ENCODE results near the gene SLC7A4.

GRCh38 chr22:21010426-21011113, 21.8 kb downstream of the SLC7A4 start:
- TF ChIP-seq CTCF (IDR thresholded peaks at IDR 0.05) (no peak), POLR2A (IDR thresholded peaks at IDR 0.05) (no peak)

Measured in thyroid gland (tissue), 4 donors.